ENCODE data around the gene GDF15.
"Not testable (repeated sequence)": the region's sequence is repeated elsewhere in the genome, so short reads cannot be mapped to it uniquely, and the experiment has no call there.

Gene GDF15

GRCh38 chr19:18388960-18389725, 3.2 kb downstream of the GDF15 start:
- H3K4me3 ChIP-seq (ENCODE audit: low read depth, low read length) = peak overlapping the region; percentile 62
- DNase-seq (ENCODE audit: low read depth) = no peak

- H3K4me3 ChIP-seq (ENCODE audit: low read depth, low read length) = no peak overlapping the region
- DNase-seq (ENCODE audit: low read depth) = no peak
Observed at GRCh38 chr19:18389726-18390064, 3.7 kb downstream of the GDF15 start.

DNA sequence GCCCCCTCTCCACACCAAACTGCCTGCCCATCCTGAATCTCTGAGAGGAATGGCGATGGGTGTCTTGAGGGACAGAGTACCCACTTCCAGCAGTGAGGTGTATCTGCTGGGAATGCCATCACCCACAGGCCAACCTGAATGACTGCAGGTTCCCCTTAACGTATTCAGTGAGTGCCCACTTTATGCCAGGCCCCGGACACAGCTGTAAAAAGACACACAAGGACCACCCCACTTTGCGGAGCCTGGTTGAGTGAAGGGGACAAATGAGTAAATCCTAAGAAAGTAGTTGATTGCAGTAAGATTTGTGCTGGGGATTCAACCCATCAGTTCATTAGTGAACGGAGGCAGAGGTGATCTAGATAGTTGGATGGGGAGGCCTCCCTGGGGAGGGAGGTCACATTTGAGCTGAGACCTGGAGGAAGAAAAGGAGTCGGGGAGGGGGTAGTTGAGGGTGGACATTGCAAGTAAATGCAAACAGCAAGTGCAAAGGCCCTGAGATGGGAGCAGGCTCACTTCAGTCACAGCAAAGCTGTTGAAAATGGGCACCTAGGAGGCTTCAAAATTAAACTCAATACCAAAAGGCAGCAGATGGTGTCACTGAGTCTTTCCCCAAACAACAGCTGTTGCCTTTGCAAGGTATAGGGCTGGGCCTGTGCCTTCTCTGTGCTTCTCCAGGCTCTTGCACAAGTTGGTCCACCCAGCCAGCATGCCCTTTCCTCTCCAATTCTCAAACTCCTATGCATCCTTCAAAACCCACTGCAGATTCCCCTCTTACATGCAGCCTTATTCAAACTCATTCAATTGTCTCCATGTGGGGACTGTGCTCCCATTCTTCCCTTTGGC, 4.3 kb downstream of the GDF15 start:
- DNase-seq (ENCODE audit: low read depth) = no peak
- no peak overlapping the region for H3K4me3 ChIP-seq (ENCODE audit: low read depth, low read length)

DNA sequence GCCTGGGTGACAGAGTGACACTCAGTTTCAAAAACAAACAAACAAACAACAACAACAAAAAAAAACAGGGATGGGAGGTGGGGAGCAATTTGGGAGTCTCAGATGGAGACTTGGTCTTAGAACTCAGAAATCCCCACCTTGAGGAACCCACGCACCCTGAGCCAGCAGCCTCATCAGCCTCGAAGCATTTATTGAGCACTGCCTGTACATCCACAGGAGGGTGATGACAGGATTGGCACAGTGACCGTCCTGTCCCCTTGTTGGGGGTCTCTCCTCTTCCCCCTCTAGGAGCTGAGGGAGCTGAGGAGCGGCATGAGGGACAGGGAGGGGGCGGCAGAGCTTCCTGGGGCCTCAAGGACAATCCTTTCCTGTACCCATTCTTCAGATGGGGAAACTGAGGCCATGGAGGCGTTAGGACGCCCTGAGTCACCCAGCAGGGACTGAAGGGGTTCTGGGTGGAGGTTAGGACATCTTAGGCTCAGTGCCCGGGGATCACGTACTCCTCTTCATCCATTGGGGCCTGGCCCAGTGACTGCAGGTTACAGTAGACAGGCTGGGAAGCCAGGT, 5.6 kb downstream of the GDF15 start:
- no peak for DNase-seq (ENCODE audit: low read depth)
- H3K4me3 ChIP-seq (ENCODE audit: low read depth, low read length) = no peak overlapping the region

GRCh38 chr19:18392417-18392816, 6.5 kb downstream of the GDF15 start:
- DNase-seq (ENCODE audit: low read depth) = no peak
- H3K4me3 ChIP-seq (ENCODE audit: low read depth, low read length) = no peak overlapping the region

- no peak overlapping the region for H3K4me3 ChIP-seq (ENCODE audit: low read depth, low read length)
Observed at GRCh38 chr19:18392926-18393325, 7.0 kb downstream of the GDF15 start.

DNA sequence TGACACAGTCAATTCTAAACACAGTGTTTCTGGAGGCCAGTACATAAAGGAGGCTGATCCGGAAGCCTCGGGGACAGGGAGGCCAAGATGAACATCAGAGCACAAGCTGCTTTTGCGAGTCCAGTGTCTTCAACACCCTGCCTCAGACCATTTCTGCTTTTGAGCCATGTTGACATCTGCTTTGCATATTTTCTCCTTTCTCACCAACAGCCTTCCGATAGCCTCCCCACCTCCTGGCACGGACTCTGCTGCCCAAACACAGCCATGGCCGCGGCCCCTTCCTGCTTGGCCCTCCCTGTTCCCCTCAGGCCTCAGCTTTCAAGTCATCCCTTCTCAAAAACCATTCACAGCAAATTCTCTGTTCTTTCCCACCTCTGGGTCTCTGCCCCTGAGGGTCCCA, 7.9 kb downstream of the GDF15 start:
- H3K4me3 ChIP-seq (ENCODE audit: low read depth, low read length) = no peak overlapping the region

More at GRCh38 chr19:18392926-18393325, 7.0 kb downstream of the GDF15 start:
- DNase-seq (ENCODE audit: low read depth) = no peak

DNA sequence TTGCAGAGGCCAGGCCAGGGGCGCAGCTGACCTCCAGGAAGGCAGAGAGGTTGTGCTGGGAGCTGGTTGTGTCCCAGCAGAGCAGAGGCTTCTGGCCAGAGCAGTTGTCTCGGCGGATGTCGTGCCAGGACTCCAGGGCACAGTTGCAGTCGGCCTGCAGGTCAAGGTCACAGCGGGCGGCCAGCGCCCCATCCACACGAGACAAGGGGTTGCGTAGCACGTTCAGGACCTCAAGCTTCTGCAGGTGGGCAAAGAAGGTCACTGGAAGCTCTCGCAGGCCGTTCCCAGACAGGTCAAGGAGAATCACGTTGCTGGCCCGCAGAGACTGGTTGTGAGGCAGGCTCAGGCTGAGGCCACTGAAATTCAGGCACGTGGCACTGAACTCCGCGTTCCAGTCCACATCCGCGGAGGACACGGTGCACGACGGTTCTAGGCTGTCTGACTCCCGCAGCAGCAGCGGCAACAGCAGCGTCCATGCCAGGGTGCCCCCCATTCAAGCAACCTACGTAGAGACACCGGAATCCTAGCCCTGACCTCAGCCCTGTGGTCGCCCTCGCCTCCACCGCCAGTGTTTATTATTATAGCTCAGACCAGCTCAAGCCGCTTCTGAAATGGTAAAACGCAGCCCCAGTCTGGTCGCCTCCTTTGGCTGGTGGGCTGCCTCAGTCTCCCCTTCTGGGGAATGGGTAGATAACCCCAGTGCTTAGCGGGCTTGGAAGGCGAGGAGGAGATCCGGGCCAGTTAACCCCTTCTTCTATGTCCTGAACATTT, 10.7 kb downstream of the GDF15 start:
- no peak overlapping the region for H3K4me3 ChIP-seq (ENCODE audit: low read depth, low read length)
- DNase-seq (ENCODE audit: low read depth) = no peak

More for the DNA sequence above, 7.9 kb downstream of the GDF15 start:
- DNase-seq (ENCODE audit: low read depth) = no peak

DNA sequence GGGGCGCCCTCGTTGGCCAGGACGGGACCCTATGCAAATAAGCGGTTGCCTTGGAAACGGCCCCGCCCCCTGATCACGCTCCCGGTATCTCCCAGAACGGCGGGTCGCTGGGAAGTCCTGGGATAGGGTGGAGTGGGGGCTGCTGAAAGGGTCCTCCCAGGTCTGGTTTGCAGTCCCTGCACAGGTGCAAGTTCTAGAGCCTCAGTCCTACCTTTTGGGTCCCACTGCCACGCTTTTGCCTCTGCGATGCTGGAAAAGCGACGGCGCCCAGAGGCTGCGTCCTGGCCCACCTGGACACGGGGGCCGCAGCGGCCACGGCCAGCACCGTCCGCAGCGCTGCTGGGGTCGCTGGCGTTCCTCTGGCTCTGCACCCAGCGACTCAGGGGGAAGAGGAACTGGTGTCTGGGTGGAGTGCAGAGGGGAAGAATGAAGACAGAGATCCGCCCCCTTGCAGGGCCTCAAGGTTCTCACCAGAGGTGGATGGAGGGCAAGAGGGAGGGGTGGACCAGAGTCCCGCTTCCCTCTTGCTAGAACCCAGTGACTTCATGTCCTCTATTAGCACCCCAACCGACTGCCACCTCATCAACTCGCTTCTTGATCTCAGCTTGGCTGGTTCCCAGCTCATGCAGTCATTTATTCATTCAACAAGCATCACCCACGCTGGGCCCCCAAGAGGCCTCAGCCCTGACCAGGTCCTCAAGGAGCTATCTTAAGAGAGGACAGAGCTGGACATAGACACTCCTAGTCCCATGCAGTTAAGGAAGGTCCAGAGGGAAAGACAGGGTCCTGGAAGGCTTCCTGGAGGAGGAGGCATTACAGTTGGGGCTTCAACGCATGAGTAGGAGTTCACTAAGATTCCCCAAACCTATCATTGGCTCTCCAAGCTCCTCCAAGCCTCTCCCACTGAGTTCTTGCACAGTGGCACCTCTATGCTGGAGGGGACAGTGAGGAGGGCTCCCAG, 11.6 kb downstream of the GDF15 start, which contains the start of gene LRRC25:
Gene LRRC25 (minus strand): TSS at position 381 of the 961 bp plus-strand sequence. CDS start 659 bp downstream, outside the sequence.
- H3K4me3 ChIP-seq (ENCODE audit: low read depth, low read length) = no peak within 1 kb of the TSS
- DNase-seq (ENCODE audit: low read depth) = no peak

DNA sequence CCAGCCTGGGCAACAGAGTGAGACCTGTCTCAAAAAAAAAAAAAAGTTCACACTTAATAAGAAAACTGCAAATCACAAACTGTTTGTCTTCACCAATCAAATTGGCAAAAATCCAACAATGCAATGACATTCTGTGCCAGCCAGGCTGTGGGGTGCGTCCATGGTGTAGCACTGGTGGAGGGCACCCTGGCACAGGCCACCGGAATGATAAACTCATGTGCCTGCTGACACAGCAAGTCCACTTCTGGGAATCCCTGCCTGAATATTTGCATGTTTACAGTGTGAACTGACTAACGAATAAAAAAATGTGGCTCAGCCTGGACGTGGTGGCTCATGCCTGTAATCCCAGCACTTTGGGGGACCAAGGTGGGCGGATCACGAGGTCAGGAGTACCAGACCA, 13.1 kb downstream of the GDF15 start:
- no peak for DNase-seq (ENCODE audit: low read depth)
- no peak overlapping the region for H3K4me3 ChIP-seq (ENCODE audit: low read depth, low read length)

GRCh38 chr19:18401580-18402112, 15.7 kb downstream of the GDF15 start:
- DNase-seq (ENCODE audit: low read depth) = peak; percentile 30
- no peak overlapping the region for H3K4me3 ChIP-seq (ENCODE audit: low read depth, low read length)

GRCh38 chr19:18402455-18403248, 16.7 kb downstream of the GDF15 start:
- not testable (repeated sequence) for H3K4me3 ChIP-seq (ENCODE audit: low read depth, low read length); DNase-seq (ENCODE audit: low read depth)

GRCh38 chr19:18405754-18406153, 19.8 kb downstream of the GDF15 start:
- not testable (repeated sequence) for DNase-seq (ENCODE audit: low read depth); H3K4me3 ChIP-seq (ENCODE audit: low read depth, low read length)

DNA sequence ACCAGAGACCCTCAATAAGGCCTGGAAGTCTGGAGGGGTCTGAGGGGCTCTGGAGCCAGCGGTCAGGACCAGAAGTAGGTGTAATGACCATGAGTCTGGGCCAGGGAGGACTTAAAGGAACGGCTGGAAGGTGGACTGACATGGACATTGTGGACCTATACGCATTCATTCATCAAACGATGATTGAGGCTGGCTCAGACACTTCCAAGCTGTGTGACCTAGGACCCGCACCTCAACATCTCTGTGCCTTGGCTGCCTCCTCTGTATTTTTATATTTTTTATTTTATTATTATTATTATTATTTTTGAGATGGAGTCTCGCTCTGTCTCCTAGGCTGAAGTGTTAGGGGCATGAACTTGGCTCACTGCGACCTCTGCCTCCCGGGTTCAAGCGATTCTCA, 20.8 kb downstream of the GDF15 start:
- H3K4me3 ChIP-seq (ENCODE audit: low read depth, low read length) = no peak overlapping the region
- DNase-seq (ENCODE audit: low read depth) = no peak

DNA sequence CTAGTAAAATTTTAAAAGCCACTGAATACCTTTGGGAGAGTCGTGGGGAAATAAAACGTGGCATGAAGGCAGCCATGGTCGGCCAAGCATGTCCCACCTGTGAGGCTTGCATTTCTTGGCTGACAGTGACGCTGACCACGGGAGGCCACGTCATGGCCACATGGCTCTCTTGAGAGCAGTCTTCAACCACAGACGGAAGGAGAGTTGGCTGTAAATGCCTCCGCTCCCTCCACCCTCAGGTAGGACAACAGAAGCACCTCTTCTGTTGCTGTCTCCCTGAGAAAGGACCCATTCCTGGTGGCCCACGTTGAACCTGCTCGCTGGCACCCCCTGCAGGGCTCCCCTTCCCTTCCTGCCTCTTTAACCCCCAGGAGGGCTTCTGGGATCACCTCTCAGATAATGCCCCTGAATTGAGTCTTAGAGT, 22.1 kb downstream of the GDF15 start:
- H3K4me3 ChIP-seq (ENCODE audit: low read depth, low read length) = no peak overlapping the region
- no peak for DNase-seq (ENCODE audit: low read depth)

GRCh38 chr19:18412610-18413239, 26.8 kb downstream of the GDF15 start:
- DNase-seq (ENCODE audit: low read depth) = no peak
- no peak overlapping the region for H3K4me3 ChIP-seq (ENCODE audit: low read depth, low read length)

All from skeletal muscle cell (primary cell).